ENCODE data around the gene SLC38A8.

The SLC38A8 gene

DNA sequence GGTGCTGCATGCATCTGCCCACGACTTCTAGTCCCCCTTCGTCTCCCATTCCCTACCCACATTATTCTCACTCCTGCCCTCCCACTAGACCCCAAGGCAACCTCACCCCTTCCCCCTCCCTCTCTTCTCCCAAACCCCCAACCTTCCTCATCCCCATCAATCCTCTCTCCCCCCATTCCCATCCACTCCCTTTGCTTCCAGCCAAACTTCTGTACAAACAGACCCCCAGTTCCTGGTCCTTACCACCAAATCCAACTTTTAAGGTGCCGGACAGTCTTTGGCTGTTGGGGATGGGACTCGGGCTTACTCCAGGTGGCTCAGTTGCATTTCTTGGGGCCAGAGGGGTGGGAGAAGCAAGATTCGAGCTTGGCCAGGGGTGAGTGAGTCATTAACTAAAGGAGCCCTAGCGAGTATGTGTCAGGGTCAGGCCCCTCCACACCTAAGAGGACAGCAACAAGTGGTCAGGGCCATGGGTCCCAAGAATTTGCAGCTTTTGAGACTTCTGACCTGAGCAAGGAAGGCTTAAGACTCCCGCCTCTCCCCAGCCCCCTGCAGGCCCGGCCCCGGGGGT, at the start of gene SLC38A8:
Gene SLC38A8, minus strand, starts transcription at position 488 of the 571 bp plus-strand sequence. CDS start 638 bp downstream, outside the sequence.
- no peak for DNase-seq

DNA sequence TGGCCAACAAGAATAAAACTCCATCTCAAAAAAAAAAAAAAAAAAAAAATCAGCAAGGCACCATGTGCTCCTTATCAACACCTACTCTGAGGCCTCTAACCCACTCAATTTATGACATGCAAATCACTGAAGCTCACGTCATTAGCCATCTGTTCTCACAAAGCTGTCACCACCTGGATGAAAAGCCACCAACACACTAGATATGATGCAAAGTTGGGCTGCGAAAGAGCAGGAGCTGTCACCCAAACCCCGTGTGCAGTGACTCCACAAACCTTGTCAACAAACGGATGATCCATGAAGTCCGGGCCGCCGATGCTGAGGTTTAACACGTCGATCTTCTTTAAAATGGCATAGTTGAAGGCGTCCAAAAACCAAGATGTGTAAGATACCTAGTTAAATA, 48.9 kb upstream of the SLC38A8 start:
- no peak for DNase-seq

DNA sequence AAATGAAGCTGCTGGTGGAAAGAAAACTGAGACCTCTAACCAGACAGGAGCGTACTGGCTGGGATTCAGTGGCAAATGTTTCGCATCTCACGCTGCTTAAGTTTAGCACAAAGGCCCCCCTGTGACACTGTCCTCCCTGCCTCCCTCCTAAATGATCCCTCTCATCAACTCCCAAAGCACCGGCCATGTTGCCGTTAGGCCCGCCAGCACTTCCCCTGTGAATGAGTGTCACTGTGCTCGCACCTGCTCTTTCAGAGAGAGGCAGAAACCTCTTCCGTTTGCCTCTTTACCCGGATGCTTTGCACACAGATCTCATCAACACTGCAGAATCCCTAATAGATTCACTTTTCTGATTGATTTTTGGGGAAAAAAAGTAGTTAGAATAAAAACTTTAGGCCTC, 47.6 kb upstream of the SLC38A8 start:
- DNase-seq = no peak

DNA sequence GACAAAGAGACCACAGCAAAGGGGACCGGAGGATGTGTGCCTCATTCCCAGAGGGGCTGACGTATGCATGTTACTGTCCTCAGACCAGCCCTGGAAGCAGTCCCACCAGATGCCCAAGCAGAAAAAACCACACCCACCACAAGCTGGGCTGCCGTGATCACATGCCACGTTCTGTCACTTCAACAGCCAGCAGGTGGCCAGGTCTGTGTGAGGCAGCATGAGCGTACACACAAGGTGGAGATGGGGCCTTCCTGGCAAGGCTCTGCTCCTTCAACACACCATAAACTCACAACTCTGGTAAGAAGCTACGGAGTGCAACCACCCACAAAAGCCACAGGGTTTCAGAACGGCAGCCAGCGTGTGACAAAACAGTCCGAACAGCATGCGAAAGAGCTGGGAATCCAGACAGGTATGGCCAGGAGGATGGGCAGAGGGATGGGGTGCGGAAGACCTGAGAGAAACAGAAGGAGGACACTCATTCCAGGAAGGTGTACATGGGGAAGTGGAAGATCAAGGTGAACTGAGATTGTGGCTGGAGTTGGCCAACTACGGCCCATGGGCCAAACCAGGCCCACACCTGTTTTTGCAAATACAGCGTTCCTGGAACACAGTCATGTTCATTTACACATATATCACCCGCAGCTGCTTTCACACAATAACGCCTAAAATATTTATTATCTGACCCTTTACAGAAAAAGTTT, 46.2 kb upstream of the SLC38A8 start:
- DNase-seq = peak; percentile 69

DNA sequence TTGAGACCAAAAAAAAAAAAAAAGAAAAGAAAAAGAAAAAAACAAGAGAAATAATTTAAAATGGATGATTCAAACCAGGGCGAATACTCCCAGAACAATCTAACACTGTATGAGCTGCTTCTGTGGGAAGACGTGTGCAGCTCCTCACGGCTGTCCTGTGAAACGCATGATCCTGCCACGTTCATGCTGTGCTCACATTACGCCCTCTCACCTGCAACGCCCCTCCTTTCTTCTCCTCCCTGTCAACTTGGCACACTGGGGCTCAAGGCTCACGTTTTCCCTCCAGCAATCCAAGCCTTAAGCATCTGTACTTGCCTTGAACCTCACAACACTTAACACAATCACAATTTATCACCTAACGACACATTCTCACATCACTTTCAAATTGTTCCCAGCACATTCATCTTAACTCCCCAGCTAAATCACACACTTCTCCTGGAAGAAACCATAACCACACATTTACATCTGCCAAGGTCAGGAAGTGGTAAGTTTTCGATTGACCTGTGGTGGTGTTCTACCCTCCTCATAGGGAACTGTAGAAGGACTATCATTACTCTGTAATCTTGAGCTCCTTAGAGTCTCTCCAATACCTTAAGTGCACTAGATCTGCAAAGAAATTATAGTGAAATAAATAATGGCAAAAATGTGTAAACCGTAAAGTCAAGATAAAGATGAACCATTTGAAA, 45.0 kb upstream of the SLC38A8 start:
- no peak for DNase-seq

DNA sequence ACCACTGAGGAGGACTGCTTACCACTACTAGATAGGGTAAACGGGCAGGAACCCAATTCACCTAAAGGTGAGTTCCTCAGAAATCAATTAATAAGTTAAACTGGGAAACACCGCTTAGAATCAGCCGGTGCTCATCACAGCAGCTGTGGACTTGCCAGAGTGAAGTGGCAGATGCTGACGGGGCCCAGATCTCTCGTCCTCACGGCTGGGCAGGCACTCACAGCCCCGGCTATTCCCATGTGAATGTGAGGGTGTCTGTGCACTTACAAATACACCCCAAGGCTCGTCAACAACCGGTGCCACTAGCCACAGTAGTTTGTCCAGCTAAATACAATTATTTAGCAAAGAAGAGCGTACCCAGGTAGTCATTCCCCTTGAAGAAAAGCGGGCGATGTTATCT, 44.4 kb upstream of the SLC38A8 start:
- DNase-seq = no peak

DNA sequence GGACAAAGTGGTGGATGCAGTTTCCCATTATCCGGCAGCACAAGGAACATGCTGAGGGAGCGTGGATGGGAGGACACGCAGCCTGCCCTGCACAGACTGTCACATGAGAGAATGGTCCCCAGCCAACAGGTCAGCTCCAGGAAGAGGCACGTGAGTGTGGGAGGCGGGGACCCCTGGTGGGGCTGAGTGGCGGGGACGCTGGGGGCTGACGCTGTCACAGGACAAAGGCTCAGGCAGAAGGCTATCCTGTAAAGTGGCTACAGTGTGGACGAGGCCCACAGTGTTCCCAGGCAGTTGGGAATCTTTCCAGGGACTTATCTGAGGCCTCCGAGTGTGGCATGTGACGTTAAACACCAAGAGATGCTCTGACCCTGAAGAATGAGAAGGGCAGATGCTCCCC, 43.7 kb upstream of the SLC38A8 start:
- no peak for DNase-seq

DNA sequence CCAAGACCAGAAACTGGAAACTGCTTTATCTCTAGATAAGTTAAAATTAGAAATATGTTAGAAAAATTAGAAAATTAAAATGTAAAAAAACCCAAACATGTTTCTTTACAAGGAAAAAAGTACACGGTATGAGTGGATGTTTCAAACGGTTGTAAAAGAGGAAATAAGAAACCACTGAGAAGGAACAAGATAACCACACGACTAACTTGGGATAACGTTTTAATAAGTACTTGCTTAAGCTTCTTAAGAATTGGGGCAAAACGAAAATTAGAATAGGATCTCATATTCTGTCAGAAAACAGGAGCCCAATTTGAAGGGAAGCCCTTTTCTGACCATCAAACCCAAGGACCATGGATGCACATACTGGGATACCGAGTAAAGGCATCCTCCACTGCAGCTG, 43.2 kb upstream of the SLC38A8 start:
- no peak for DNase-seq

DNA sequence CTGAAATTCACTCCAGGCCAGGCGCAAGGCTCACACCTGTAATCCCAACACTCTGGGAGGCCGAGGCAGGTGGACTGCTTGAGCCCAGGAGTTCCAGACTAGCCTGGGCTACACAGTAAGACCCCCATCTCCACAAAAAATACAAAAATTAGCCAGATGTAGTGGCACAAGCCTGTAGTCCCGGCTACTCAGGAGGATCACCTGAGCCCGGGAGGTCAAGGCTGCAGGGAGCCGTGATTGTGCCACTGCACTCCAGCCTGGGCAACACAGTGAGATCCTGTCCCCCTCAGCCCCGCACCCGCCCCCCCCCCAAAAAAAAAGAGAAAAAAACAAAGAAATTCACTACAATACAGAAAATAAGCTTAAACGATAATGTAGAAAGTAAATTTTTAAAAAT, 42.7 kb upstream of the SLC38A8 start:
- no peak for DNase-seq

DNA sequence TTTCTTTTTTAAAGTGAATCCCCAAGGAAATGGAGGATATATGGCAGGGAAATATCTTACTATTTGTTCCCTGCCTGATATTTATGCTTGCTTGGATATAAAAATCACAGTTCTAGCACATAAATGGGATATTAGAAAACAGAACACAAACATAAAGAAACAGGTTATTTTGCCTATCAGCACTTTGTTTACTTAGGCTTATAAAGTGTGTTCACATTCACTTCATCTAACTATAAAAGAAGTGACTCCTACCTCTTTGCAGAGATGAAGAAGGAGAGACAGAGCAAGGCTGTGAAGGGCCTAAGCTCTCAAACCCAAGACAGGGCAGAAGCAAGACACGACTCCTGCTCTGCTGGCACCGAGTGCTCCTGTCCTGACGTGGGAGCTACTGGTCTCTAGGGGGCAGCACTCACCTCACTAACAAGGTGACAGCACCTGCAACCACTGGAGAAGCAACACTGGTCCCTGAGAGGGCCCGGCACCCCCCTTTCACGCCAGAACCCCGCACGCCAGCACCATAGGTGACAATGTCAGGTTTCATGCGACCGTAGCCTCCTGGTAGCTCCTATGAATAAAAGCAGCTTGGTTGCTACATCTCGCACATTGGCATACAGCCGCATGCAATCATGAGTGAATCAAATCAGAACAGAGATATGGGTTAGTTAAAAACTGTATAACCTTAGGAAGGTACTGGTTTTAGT, 42.1 kb upstream of the SLC38A8 start:
- DNase-seq = peak; percentile 78

DNA sequence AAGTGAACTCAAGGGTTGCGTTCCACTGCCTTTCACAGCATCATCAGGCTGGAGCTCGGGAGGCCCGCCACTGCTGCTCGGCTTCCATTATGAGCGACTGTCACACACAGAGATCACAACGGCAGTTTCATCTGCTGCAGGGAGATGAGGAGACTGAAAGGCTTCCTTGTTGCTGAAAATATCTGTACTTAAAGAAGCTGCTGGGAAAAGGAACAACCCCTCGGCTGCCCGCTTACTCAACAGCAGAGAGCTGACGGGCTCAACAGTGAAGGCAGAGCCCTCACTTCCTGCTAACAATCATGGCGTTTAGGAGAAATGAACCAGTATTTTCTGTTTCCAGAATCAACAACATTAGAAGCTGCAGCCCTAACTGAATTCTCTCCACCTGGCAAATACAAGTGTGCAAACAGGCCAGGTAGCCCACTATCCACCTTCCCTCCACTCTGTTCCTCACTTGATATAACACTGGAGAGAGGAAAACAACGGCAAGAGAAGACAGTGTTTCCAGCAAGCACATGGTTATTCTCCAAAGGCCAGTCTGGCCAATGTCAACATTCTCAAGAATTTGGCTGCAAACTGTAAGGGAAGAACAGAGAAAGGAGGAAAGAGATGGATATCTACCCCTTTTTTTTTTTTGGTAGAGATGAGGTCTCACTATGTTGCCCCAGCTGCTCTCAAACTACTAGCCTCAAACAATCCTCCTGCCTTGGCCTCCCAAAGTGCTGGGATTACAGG, 40.4 kb upstream of the SLC38A8 start:
- no peak for DNase-seq

DNA sequence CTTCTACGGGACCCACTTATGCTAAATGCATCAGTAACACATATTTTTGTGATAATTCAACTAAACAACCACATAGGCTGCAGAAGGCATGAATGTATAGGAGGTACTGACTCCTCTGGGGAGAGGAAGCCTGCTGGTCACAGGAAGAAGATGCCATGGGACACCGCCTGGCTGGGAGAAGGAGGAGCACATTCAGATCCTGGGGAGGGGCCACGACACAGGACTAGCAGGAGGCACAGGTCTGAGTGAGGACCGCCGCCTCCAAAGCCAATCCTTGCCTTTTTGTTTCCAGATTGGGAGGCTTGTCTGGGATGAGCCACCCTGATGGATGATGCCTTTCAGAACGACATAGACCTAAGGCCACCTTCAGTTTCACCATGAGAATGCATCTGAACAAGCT, 39.5 kb upstream of the SLC38A8 start:
- DNase-seq = no peak

DNA sequence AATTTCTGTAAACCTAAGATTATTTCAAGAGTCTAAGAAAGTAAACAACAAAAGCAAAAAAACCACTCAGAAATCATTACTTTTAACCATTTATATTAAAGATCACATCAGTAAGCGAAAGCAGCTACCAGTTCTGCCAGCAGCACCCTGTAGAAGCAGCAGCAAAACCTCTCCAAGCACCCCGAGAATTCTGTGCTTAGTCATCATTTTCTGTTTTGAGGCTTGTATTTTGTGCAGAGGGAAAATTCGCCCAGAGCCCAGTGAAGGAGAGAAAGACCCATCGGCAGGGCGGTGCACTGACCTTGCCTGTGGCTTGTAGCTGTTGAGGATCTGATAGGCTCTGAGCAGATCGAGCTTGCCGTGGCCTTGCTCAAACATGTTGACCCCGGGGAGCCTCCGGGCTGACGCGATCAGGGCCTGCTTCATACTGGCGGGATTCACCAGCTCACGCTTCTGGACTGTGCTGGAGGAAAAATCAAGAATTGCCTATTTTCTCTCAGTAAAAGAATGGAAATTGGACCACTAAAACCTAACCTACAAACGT, 38.9 kb upstream of the SLC38A8 start:
- no peak for DNase-seq

DNA sequence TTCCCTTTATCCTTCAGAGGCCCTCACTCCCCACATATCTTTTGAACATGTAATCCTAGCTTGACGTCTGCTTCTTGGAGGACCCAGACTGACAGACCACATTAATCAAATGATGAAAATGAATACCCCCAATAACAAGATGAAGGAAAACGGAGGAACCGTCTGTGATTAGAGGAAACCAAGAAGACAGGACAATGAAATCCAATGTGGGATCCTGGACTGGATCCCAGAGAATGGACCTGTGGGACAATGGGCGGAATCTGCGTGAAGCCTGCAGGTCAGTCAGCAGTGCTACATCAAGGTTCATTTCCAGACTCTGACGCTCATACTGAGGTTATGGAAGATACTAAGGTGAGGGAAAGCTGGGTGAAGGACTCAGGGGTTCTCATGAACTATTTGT, 38.2 kb upstream of the SLC38A8 start:
- DNase-seq = no peak

DNA sequence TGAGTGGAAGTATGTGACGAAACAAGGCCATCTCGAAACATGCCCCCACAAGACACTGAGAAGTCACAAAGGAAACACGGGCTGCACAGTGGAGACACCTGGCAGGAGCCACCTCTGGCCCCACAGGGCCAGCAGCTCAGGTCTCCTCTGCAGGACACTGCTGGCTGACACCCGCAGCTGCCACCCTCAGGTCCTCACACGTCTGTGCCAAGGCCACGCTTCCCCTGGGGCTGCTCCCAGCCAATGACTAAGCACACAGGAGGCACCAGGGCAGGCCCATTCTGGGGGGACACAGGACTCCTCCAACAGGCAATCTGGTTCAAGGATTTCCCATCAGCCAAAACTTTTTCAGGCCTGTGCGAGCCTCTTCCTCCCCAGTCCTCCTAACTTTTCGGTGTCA, 37.8 kb upstream of the SLC38A8 start:
- no peak for DNase-seq

DNA sequence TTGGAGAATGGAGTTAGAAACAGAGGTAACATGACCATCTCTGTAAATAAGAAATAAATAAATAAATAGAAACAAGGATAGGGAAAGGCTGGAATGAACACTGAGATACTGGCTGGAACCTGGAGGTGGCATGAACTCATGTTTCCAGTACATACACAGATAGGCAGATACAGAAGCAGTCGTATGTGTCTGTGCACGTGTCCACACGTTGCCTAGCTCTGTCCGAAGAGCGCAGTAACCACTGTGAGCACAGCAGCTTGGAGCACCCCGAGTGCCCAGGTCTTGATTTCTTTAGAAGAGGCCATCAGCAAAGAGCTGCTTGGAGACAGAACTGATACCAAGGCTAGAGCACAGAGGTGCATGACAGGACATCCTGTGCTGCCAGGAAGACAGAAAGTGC, 37.1 kb upstream of the SLC38A8 start:
- no peak for DNase-seq

DNA sequence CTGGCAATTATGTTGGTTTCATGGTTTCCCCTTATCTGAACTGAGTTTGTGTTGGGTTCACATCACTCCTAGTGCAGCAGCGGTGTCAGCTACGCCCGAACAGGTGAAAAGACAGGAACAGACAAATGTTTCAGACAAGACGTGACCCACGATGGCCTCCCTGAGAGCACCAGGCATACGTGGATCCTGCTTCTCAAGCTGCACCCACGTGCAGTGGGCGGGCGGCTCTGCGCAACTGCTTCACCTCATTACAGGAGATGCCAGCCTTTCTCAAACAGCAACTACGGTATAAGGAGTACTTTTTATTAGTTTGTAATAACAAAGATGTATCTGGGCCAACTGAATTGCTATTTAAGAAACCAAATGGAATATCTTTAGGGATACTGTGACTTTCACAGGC, 32.8 kb upstream of the SLC38A8 start:
- DNase-seq = no peak

DNA sequence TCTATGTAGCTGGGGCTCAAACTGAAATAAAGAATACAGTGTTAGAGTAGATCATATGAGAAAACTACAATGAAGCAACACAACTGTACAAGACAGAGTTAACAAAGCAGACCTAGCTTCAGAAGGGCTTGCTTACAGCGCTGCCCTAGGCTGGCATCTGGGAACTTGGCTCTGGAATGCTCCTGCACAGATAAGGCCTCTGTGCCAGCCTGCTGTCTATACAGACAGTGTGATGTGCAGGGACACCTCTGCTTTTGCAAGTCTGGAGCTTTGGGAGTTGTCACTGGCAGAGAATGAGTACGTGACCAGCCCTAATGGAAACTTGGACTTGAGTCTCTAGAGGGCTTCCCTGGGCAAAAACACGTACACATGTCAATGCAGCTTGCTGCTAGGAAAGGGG, 32.1 kb upstream of the SLC38A8 start:
- no peak for DNase-seq

DNA sequence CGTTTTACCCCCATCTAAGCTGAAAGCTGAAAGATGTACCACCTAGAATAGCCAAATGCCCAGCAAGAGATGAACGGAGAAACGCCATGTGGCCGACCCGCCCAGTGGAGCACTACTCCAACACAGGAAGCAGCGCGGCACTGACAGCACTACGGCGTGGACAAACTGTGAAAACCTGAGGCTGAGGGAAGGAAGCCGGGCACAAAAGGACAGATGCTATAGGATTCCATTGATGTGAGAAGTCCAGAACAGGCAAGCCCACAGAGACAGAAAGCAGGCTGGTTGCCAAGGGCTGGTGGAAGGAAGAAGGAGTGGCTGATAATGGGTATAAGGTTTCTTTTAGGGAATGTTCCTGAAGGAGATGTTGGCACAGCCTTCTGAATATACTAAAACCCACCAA, 29.4 kb upstream of the SLC38A8 start:
- no peak for DNase-seq

DNA sequence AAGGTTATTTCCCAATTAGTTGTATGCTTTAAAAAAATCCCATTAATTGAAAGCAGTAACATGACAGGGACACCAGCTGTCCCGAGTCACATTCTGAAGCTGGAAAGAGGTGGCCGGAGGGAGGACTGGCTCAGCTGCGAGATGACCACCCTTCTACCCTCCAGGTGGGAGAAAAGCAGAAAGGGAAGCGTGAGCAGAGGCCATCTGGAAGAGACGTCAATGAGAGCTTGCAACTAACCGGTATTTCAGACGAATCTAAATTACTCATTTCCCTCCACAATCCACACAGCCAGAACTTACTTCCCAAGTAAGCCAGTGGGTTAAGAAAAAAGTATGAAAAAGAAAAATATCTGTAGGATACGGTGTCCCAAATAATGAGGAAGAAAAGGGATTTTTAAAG, 28.5 kb upstream of the SLC38A8 start:
- no peak for DNase-seq

DNA sequence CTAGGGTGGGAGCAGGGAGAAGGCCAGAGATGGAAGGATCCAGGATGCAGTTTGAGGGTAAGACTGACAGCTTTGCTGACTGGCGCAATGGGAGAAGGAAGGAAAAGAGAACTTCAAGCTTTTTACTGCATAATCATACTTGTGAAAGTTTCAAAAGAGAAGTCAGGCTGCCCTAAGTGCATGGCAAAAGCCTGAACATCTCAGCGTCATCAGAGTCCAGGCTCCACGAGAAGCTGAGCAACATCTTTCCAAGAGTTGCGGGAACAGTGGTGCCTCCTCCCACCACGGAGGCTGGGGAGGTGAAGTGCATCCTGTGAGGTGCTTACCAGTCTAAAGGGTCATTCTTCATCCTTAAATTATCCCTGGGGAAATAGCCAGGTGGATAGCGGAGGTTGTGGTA, 26.9 kb upstream of the SLC38A8 start:
- DNase-seq = no peak

DNA sequence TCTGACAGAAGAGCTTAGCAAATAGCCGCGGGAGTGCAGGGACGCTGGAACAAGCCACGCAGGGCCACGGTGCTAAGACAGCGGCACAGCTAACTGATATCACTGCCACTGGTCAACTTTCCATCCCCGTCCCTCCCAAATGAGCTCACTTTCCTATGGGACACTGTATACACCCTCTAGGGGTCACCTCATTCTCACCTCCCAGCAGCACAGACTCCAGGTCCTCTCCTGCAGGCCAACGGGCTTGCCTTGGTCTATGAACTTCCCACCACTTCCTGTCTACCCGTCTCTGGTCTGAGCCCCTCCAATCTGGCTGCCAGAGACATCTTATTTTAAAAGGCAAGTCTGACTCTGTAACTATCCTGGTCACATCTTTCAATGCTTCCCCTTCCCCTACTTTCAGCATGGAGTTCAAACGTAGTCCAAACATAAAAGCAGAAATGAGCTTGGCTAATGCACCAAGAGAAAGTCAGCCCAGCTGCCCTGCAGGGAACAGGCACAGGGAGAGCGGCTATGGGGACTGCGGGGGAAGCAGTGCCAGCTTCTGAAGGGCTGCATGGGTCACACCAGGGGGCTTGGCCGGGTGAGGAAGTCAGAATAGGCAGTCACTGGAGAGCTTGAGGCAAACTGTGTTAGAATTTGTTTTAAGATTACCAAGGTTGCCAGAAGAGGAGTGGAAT, 26.3 kb upstream of the SLC38A8 start:
- no peak for DNase-seq
